HG02973 (cell line): Measurements from ENCODE around the gene ZHX3.

Experiments used
- ATAC-seq: cut with Tn5 transposase; IDR thresholded peaks from one replicate; pipeline ENCODE4 v1.9.1; 2021; ENCODE audit warnings: moderate library complexity; ENCODE audit not compliant: unreplicated experiment

Gene ZHX3

DNA sequence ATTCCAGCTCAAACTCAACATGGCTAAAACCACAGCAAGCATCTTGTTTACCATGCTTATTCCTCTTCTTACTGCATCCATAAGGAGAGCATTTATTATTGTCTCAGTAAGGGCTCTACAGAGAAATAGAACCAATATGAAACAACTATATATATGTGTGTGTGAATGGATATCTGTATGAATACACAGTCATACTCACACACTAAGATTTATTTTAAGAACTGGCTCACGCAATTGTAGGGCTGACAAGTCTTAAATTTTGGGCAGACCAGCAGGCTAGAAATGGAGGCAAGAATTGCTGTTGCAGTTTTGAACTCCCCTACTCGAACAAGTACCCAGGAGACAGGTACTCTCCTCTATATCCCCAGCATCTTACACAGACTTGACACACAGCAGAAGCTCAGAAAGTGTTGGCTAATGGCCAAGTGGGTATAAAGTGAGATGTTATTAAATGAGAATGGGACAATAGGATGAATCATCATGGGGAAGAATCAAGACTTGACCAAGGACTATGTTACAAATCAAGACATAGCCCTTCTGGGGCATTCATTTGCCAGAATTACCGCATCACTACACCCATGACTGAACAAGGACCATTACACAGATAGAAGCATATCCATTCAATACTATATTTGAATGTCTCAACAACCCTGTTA, 13.0 kb downstream of the ZHX3 start:
- ATAC-seq = no peak

DNA sequence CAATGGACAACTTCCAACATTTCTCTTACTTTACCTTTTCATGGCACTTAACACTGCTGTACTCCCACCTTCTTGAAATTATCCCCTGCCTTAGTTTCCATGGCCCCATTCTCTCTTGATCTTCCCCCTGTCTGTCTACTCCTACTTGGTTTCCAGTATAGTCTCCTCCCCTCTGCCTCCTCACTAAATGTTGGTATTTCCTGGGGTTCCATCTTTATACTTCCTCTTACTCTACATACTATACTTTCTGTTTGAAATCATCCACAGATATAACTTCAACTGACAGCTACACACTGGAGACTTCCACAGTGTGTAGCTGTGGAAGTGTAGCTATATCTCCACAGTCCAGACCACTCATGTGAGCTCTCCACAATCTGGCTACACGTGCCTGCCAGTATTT, 13.5 kb downstream of the ZHX3 start:
- no peak for ATAC-seq

DNA sequence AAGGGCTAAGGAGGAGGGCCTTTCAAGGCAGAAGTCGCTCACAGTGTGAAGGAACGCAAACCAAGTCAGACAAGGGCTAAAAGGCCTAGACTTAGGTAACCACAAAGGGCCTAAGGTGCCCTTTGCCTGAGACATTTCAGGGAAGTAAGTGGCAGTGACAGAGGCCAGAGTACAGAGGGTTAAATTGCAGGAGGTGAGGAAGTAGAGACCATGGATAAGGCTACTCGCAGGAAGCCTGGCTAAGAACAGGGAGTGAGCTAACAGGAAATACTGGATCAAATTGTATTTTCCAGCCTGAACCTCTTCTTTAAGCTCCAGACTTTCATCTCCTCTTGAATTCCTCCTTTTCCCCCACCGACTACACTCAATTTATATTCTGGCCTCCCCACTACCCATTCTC, 16.6 kb downstream of the ZHX3 start:
- ATAC-seq = no peak

DNA sequence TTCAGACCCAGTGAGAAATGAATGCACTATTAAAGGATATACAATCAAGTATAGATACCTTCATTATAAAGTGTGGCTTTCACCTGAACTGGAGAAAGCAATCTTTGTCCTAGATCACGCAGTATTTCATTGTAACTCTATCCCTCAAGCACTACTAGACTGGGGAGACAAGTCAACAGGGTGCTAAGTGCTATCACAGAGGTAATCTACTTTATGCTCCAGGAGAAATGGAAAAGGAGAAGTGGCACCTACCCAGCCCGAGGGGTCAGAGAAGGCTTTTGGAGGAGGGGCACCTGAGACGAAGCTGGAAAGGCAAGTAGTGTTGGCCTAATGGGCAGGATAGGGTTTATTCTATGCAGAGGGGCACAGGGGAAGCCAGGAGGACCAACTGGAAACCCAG, 17.1 kb downstream of the ZHX3 start:
- ATAC-seq = no peak

DNA sequence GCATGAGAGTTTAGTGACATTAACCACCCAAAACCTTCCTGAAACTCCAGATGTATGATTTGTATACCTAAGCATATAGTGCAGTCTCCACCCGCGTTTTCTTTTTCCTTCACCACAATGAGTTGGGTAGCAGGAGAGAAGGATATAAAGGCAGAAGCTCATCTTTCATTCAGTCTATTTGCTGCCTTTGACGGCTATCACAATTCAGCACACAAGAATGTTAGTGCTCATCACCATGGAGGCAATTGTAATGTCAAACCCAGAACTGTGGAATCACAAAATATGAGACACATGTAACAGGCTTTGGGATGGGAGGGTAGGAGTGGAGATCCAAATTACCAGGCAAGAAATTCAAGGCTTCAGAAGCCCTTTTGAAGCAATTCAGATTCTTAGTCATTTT, 17.6 kb downstream of the ZHX3 start:
- ATAC-seq = no peak

DNA sequence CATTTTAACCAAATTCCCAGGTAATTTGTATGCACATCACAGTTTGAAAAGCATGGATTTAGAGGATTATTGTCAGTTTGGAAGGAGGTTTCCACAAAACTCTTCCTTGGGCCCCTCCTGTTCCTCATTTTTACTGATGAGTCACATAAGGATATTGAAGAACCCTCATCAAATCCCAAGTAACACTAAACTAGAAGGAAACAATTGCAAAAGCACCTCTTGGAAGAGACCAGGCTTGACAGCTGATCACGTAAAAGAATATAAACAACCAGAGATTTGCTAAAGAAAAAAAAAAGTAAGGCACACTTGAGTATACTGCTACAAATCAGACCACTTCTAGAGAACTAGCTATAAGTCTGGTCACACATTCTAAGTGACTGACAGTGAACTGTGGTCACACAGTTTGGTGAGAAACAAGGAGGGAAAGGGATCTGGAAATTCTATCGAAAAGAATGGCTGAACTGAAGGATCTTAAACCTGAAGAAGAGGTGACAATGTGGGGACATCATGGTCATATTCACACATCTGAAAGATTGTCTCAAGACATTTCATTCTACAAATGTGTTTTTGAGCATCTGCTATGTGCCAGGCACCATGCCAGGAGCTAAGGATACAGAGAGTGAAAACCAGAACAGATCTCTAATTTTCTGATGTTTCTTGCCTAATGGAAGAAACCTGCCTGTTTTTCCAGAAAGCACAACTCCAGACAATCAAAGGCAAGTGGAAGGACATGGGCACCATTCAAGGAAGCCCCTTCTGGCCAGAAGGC, 24.1 kb downstream of the ZHX3 start:
- no peak for ATAC-seq

DNA sequence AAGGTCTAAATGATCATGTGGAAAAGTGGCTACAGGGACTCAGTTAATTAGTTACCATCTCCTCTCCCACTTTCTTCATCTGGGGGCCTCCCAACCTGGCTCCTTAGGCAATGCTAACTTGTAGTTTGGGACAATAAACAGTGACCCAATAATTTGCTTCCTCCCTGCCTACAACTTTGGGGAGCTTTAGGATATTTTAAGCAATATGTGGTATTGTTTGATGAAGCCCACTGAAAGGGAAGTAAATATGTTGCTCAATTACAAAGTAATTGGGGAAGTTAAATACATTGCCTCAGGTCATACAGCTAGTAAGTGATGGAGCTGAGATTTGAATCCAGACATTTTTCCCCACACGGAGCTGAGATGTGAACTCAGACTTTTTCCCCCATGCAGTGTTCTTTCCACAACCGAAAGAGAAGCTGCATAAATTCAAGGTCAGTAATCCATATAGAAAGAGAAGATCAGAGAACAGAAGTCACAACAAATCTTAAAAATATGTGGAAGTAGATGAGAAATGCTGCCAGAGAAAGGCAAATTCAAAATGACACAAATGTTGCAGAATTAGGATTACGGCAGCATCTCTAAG, 26.6 kb downstream of the ZHX3 start:
- ATAC-seq = no peak

DNA sequence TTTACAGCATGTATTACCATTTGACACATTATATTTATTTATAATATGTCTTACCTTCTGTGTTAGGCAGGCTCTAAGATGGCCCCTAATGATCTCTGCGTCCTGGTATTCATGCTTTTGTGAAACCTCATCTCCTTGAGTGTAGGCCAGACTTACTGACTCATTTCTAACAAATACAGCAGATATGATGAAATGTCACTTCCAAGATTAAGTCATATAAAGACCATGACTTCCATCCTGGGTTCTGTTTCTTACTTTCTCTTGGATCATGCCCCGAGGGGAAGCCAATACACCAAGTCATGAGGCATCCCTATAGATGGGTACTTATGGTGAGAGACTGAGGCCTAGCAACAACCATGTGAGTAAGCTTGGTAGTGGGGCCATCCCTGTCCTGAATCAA, 30.2 kb downstream of the ZHX3 start:
- no peak for ATAC-seq

DNA sequence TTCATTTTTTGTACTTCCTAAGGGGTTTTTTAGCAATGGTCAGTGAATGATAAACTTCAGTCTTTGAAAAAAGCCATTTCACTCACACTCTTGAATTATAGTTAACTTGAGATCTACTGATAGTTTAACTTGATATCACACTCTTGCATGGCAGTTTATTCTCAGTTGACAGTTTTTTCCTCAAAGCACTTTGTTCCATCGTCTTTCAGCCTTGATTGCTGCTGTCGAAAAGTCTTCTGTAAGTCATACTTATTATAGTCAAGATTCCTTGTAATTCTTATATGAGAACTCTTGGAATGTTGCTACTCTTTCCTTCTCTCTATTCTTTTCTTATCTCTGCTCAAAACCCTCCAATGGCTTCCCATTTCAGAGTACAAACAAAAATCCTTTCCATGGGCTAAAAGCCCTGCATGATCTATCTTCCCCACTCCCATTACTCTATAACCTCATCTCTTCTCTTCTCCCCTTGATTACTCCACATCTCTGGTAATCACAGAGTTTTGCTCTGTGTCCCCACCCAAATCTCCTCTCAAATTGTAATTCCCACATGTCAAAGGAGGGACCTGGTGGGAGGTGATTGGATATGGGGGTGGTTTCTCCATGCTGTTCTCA, 31.2 kb downstream of the ZHX3 start:
- no peak for ATAC-seq

DNA sequence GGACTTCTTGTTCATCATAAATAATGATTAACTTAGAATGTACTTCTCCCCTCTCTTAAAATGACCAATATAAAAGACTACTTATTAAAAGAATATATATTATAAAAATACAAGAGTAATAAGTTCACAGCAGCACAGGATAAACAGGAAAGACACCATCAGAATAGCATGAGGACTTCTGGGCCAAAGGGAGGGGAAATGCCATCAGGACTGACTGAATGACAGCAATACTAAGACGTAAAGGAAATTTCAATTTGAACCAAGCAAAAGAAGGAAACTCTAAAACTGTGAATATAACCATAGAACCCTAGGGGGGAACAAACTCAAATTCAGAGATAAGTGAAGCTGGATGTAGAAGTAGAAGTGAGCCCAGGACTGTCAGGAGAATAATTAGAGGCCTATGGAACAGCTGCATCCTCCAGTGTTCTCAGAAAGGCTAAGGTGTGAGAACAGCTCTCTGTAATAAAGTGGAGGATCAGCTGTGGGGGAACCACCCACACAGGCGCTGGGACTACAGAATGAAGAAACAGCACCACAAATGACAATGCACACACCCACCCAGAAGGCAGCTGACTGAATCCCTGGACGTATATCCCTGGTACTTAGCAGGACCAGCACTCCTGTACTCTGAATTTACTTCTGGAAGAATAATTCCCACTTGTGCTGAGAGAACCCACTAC, 37.8 kb downstream of the ZHX3 start:
- peak; percentile 58 for ATAC-seq

DNA sequence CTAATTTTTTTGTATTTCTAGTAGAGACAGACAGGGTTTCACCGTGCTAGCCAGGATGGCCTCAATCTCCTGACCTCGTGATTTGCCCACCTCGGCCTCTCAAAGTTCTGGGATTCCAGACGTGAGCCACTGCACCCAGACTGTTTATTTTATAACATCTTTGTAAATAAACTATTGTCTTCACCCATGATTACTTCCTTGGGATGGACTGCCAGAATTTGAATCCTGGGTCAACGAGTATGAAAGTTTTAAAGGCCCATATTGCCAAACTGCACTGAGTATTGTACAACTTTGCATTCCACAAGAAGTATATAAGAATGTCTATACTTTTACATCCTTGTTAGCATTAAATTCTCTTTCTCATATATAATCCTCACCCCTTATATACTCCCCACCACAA, 38.6 kb downstream of the ZHX3 start:
- no peak for ATAC-seq

DNA sequence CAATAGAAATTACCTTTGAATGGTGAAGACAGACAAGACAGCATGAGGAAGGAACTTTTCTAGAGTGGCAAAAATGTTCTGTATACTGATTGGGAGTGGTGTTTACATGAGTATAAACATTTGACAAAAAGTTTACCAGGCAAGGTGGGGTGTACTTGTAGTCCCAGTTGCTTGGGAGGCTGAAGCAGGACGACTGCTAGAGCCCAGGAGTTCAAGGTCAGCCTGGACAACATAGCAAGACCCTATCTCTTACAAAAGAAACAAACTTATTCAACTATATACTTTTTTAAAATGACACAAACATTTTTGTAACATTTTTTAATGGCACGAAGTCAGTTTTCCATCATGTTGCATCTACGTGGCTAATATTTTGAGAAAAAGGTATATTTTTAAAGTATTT, 40.5 kb downstream of the ZHX3 start:
- no peak for ATAC-seq

DNA sequence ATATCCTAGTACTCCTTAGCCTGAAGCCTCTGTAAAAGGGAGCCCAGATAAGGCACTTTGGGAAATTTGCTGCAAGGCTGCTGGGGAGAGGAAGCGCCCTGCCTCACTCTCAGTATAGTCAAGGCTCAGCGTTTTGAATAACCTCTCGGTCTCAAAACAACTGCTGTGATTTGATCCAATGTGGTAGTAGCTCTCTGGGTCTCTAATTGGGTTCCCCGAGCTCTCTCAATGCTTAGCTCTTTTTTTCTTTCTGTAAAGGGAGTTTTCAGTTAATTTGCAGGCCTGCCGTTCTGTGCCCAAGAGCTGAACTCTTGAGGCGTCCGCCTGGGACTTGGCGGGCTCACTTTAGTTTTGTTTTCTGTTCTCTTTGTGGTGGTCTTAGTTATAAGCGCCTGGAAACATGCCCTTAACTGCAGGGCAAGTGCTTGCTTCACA, 41.2 kb downstream of the ZHX3 start:
- ATAC-seq = no peak

DNA sequence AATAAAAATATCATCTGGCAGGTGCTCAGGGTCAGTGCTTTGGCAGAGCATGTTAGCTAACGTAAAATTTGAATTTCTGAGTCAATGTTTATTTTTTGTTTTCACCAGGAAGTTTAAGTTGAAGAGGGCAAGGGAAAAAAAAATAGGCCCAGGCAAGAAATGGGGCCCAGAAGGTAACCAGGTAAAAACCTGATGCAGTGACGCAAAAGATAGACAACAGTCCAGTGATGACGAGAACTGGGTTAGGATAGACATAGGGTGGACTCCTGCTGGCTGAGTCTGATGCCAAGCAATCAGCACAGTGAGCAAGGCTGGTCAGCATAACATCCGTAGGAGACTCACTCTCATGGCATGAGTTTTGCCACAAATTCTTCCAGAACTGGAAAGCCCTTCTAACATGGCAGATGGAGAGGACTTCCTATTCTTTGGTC, 42.2 kb downstream of the ZHX3 start:
- no peak for ATAC-seq

DNA sequence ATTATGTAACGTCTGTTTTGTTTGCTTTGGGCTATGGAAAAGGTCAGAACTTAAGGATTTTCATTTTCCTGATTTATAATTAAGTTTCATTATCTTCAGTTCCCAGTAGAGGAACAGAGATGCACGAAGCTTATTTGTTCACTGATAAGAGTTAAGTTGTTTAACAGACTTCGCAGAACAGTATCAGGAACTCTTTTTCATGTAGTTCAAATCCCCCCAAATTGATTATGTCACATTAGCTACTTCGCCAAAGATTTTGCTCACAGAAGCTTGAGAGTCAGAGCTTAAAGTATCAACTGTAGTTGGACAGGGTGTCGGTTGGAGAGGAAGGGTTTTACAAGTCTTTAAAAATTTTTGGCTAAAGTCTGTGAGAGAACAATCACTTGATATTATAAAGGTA, 43.4 kb downstream of the ZHX3 start:
- no peak for ATAC-seq

DNA sequence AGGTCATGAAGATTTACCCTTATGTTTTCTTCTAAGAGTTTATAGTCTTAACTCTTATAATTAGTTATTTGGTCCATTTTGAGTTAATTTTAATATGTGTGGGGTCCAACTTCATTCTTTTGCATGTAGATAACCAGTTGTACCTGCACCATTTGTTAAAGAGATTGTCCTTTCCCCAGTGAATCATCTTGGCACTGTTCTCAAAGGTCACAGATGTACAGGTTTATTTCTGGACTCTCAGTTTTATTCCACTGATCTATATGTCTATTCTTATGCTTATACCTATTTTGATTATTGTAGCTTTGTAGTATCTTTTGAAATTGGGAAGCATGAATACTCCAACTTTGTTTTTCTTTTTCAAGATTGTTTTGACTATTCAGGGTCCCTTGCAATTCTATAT, 44.1 kb downstream of the ZHX3 start:
- no peak for ATAC-seq

DNA sequence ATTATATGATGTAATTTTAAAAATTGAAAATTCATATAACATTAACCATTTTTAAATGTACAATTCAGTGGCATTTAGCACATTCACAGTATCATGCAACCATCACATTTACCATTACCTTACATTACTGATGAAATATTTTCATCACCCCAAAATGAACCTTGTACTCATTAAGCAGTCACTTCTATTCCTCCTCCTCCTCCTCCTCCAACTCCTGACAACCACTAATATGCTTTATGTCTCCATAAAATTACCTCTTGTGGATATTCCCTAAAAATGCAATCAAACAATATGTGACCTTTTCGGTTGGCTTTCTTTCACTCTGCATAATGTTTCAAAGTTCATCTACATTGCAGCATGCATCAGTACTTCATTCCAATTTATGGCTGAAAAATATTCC, 45.2 kb downstream of the ZHX3 start:
- no peak for ATAC-seq

DNA sequence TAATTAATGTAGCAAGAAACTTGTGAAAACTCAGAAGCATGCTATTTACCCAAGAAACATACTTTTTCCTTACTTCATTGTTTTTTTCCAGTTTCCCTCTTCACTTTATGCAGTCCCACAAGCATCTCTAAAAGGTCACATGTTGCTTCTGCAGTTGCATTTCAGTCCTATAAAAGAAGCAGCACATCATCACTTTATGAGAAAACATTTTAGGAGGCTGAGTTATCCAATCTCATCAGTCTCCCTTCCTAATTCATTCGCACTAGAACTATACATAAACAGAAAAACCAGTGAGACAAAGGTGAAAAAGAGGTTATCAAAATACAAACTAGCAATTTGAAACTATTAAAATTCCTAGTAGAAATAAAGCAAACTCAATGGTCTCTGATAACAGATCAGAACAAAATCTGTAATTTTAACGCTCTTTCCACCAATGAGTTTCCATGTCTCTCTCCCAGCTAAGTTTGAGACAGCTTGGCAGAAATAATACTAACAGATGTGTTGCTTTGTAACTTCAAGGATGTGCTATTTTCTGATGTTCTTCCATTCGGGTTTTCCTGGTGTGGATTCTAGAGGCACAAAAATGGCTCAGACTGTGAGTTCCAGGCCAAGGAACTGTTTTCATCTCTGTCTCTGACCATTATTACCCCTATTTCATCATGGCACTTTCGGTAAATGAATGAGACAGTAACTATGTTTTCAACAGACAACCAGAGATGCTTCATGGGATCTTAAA, 48.4 kb downstream of the ZHX3 start:
- no peak for ATAC-seq

DNA sequence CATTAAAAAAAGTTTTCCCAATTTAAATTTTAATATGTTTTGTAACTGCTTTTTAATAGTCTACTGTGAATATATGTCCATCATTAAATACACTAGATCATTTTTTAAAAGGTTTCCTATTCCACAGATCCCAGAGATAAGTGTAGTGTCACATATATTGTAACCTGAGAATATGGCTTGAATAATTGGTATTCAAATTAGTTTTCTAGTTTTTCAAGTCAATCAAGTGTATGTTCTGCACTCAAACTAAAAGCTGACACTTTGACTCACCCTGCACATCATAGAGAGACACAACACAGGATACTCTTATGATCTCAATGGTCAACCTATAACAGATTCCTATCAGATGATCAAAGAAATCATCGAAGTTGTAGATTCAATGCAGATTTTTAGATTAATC, 49.1 kb downstream of the ZHX3 start:
- no peak for ATAC-seq

DNA sequence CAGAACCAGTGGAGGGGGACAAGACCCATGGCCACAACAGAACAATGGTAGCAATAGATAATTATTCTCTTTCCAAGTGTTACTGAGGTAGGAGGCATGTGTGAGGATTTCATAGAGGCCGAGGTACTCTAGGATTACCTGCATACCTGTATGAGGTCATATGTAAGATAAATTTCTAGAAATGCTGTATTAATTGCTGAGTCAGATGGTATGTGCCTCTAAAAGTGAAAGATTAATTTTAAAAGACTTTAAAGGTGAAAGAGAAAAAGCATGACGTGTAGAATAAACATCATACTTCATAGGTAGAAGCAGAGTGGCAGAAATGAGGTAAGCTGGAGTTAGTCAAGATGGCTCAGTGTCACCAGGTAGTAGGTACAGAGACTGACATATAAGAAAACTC, 51.6 kb downstream of the ZHX3 start:
- no peak for ATAC-seq

DNA sequence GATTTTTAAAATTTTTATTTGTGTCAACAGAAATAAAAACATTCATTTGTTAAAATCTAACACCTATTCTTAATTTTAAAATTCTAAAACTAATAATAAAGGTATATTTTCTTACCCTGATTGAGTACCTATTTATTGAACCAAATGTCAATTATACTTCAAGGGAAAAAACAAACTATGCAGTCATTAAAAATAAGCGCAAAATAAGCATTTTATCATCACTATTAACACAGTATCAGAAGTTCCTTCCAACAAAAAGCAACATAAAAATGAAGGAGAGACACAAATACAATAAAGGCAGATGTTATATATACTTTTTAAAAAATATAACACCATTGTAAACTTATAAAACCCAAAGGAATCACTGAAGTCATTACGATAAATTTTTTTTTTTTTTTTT, 52.7 kb downstream of the ZHX3 start:
- no peak for ATAC-seq
